ENCODE measurements around the gene MYO1D.
A peak's percentile ranks its signal among the peaks of the same experiment; 100 is the strongest.
"Not testable (repeated sequence)": the region's sequence is repeated elsewhere in the genome, so short reads cannot be mapped to it uniquely, and the experiment has no call there.

The MYO1D gene

GRCh38 chr17:32771396-32771795 lies 105.5 kb downstream of the MYO1D start:
- no peak for DNase-seq

DNA sequence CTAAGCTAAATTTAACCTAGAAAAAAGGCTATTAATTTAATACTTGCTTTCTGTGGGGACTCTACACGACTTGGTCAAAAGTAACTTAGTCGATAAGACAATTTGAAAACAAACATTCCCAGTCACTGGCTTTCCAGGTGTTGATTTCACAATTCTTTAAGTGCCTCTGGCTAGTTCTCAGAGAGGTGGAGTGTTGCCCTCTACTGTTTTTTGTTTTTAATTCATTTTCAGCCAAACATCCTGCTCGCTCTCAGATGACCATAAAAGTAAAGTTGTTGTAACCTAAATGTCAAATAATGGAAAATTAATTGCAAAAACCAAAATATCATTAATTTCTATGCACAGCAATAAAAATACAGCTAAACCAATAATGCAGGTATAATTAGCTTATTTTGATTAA lies 107.1 kb downstream of the MYO1D start:
- peak; percentile 5 to 35 for DNase-seq

GRCh38 chr17:32763855-32764439 lies 113.0 kb downstream of the MYO1D start:
- no peak for DNase-seq

DNA sequence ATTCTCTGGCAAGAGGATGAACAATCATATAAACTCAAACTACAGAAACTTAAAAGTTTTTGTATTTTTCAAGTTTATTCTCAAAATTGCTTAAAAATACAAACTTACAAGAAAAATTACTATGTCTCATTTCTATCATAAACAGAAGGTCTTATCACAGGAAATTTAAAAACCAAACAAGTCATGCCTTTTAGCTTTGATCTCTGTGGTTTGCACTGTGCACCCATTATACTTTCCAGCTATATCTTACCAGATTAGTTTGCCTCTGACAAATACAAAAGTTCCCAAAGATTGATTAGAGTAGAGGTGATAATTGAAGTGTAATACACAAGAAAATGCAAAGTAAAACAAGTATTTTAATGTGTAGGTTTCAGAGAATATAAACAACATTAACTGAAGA lies 117.4 kb downstream of the MYO1D start:
- no peak for DNase-seq

- DNase-seq: no peak
Measured at GRCh38 chr17:32757963-32758362, 119.0 kb downstream of the MYO1D start.

DNA sequence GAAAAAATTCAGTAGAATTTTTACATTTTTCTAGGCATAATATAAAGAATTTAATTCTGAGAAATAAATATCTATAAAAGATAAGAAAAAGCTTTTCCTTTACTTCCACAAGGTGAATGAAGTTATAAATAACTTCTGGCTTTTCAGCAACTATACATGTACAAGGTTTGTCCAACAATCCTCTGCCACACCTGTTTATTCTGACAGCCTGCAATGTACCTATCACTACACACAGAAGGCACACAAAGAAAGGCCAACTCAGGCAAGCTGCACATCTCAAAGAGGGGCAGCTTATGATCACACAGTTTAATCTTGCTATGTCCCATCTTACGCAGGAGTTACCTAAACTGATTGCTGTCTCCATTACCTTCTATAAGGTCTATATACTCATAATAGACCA lies 120.2 kb downstream of the MYO1D start:
- DNase-seq: no peak

DNA sequence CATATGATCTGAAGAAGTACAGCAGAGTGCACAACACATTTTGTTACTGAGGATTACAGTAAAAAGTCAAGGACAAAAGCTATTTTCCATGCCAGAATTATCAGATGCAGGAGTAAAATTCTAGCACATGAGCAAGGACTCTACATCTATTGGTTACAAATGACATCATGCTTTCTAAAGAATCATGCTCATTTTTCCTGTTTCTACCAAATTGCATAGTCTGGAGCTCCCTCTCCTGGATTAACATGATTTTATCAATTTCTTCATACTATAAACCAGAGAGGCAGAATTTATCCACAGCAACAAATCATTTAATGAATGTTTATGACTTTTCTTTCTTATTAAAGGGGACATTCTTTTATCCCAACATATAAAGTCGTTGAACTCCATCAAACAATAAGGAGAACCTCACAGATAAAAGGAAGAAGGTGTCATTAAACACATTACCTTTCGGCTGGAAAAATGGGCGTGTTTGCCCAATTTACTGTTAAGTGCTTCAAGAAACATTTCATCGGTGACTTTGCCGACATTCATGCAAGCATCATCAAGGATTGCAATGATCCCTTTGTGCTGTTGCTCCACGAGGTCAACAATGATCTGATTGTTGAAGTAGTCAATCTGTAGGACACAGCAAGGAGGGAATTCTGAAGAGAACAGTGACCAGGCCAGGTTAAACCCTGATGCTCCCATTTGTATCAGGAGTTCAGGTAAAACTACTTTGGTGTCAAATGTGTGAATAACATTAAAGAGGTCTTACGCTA lies 121.7 kb downstream of the MYO1D start:
- peak; percentile 54 to 72 for DNase-seq

GRCh38 chr17:32752934-32753333 lies 124.0 kb downstream of the MYO1D start:
- DNase-seq: no peak

- no peak for DNase-seq
Measured at GRCh38 chr17:32747856-32748255, 129.1 kb downstream of the MYO1D start.

- no peak for DNase-seq
Measured at GRCh38 chr17:32746698-32747097, 130.2 kb downstream of the MYO1D start.

DNA sequence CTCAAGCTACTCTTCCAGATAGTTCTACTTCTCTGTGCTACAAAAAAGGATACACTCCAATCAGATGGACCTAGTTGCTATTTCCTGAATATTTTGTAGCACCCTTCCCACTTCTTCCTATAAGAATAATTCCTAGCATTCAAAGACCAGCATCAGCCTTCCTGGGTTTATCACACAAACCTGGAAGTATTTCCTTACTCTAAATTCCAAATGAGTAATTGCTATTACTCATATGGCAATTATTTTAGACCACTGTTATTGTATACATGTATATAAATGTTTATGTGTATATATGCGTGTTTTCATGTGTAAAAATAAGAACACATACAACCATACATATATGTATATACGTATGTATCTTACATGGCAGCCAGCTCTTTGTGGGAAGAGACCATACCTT lies 130.6 kb downstream of the MYO1D start:
- DNase-seq: no peak

DNA sequence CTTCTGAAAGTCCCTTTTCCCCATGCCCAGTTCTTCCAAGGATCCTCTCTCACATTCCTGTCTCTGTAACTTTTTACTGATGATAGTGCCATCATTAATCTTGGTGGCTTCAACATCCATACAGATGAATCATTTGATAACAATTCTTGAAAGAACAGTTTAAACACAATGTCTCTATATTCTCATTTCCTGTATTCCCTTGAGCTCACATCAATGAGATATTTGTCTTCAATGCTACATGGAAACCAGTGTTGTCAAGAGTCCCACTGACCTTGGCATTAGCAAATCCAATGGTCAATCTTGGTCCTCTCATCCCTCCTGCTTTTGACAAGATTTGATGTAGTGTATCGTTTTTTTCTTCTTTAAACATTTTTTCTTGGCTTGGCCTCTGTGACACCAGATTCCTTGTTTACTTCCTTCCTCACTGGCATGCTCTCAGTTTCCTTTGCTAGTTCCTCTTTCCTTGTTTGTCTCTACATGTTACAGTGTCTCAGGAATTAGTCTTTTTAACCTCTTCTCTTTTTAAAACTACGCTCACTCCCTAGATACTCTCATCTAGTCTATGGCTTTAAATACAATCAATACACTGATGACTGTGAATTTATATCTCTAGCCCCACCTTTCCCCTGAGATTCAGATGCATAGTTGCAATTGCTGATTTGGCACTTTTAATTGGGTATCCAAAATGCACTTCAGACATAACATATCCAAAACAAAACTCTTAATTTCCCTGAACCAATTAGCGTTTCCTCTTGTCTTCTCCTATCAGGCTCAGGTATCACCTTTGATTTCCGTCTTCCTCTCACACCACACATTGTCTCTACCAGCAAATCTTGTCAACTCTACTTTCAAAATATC lies 134.0 kb downstream of the MYO1D start:
- DNase-seq: no peak

- DNase-seq: no peak
Measured at GRCh38 chr17:32741381-32741780, 135.5 kb downstream of the MYO1D start.

- no peak for DNase-seq
Measured at GRCh38 chr17:32739722-32740121, 137.2 kb downstream of the MYO1D start.

DNA sequence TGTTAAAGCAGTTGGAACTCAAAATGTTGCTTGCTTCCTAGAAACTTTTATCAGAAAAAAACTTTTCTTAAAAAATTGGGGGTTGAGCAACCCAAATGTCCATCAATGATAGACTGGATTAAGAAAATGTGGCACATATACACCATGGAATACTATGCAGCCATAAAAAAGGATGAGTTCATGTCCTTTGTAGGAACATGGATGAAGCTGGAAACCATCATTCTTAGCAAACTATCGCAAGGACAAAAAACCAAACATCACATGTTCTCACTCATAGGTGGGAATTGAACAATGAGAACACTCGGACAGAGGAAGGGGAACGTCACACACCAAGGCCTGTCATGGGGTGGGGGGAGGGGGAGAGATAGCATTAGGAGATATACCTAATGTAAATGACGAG lies 137.8 kb downstream of the MYO1D start:
- DNase-seq: not testable (repeated sequence)

- no peak for DNase-seq
Measured at GRCh38 chr17:32733401-32733800, 143.5 kb downstream of the MYO1D start.

GRCh38 chr17:32732900-32733299 lies 144.0 kb downstream of the MYO1D start:
- no peak for DNase-seq

DNA sequence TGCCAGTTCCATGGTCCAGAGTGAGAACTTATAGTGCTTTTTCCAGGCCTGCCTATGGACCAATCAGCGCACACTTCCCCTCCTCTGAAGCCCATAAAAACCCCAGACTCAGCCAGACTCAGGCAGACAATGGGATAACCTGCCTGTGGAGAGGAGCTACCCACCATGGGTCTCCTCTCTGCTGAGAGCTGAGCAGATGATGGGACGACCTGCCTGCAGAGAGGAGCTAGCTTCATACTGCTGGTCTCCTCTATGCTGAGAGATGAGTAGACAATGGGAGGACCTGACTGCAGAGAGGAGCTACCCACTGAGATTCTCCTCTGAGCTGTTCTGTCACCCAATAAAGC lies 144.7 kb downstream of the MYO1D start:
- DNase-seq: no peak

DNA sequence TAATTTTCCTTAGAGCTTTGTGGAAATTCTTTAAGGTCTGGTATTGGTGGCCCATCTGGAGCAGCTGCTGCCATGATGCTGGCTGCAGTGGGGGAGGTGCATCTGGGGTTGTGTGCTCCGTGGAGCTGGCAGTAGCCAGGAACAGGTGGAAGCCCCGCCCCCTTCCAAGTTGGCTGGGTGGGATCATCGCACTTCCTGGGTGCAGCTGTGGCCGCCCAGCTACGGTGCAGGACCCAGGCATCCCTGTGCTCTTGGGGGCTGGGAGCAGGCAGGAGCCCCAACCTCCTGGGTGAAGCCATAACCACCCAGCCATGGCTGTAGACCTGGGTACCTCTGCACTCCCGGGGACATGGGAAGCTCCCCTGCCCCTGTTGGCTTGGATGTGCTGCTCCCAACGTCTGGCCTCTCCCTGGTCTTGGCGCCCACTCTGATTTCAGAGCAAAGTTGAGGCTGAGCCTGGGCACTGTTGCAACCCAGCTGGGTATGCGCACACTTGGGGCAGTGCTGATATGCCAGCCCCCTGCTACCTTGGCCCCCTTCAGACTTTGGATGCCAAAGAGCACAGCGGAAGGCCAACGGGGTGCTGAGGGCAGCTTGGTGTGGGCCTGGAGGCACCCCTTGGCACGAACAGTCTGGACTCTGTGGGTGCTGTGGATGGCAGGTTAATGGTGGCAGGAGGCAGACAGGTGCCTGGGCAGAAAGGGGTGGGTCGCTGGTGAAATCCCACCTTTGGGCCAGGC lies 145.2 kb downstream of the MYO1D start:
- no peak for DNase-seq

DNA sequence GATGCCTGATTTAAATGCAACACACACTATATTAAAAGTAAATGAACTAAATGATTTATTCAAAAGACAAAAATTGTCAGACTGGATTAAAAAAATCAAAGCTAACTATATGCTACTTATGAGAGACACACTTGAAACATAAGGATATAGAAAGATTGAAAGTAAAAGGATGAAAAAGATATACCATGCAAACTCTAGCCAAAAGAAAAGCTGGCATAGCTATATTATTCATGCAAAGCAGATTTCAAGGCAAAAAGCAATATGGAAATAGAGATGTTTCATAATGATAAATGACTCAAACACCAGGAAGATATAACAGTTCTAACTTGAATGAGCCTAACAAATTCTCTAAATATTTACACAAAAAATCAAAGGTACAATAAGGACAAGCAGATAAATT lies 149.2 kb downstream of the MYO1D start:
- DNase-seq: peak in 1 of 2 experiments; percentile 23

GRCh38 chr17:32725697-32726096 lies 151.2 kb downstream of the MYO1D start:
- DNase-seq: no peak

DNA sequence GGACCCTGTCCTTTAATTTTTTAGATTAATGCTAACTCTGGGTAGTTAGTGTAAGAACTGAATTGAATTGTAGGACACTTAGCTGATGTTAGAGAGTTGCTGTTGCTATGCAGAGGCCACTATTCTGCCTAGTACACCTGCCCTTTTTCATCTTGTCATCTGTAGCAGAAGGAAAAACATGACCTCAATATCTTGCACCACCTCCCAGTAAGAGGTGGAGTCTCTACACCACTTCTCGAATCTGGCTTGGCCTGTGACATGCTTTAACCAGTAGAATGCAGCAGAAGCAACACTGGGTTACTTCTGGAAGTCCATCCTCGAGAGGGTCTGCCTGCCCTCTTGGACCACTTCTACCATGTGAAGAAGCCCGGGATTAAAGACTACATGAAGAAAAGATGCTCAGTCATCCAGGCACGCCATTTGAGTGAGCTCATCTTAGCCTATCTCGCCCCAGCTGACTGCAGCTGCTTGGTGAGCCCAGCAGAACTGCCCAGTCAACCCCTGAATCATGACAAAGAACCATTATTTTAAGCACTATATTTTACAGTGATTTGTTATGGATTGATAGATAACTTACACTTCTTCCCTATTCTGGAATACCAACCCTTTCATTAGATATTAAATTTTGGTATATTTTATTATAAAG lies 153.5 kb downstream of the MYO1D start:
- no peak for DNase-seq

DNA sequence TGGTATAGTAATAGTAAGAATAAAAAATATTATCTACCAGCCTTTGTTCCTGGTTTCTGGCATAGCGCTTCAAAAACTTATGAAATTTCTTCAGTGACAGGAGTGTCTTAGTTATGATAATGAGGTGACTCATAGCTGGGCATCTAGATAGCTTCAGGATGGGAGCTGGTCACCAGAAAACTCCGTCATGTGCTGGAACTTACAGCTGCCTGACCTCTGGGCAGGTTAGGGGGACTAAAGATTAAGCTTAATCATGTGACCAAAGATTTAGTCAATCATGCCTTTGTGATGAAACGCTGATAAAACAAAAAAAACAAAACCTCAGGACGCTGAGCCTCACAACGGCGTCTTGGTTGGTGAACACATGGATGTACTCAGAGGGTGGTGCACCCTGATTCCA lies 154.2 kb downstream of the MYO1D start:
- no peak for DNase-seq

Measured in NCI-H526 (cell line).